NB4 (cell line): Measurements from ENCODE around the gene TRAP1.

ENCODE experiments used
- TF ChIP-seq, protein P1 (sequence below): IDR thresholded peaks from one replicate; pipeline ENCODE4 v1.5.1; 2012; ENCODE audit warnings: low read depth, low read length
- TF ChIP-seq, protein P2 (sequence below): IDR thresholded peaks from 2 replicates; pipeline ENCODE4 v1.6.1; 2011; ENCODE audit warnings: low read depth, low read length

DNA sequence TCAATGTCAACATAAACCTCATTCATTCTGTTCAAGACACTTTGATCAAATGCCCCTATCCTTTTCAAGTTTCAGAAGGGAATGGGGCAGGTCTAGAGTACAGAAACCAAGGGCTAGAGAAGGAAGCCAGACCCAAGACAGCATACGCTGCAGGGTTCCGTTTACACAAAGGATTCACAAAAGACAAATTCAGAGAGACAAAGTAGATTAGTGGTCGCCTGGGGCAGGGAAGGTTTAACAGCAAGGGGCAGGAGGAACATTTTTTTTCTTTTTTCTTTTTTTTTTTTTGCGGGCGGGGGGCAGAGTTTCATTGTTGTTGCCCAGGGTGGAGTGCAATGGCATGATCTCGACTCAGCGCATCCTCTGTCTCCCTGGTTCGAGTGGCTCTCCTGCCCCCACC, 19.9 kb upstream of the TRAP1 start:
- TF ChIP-seq, protein P1, sequence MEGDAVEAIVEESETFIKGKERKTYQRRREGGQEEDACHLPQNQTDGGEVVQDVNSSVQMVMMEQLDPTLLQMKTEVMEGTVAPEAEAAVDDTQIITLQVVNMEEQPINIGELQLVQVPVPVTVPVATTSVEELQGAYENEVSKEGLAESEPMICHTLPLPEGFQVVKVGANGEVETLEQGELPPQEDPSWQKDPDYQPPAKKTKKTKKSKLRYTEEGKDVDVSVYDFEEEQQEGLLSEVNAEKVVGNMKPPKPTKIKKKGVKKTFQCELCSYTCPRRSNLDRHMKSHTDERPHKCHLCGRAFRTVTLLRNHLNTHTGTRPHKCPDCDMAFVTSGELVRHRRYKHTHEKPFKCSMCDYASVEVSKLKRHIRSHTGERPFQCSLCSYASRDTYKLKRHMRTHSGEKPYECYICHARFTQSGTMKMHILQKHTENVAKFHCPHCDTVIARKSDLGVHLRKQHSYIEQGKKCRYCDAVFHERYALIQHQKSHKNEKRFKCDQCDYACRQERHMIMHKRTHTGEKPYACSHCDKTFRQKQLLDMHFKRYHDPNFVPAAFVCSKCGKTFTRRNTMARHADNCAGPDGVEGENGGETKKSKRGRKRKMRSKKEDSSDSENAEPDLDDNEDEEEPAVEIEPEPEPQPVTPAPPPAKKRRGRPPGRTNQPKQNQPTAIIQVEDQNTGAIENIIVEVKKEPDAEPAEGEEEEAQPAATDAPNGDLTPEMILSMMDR, result no peak
- TF ChIP-seq, protein P2, sequence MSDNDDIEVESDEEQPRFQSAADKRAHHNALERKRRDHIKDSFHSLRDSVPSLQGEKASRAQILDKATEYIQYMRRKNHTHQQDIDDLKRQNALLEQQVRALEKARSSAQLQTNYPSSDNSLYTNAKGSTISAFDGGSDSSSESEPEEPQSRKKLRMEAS, result no peak
